Nucleus accumbens (tissue), 56 donors: ENCODE results near the gene TLL2.

Experiments
- DNase-seq, 56 donors: peaks; one replicate each; lab custom pipeline; 2025; lab: John Stamatoyannopoulos, UW

TLL2 gene

GRCh38 chr10:96509017-96509641, 4.6 kb downstream of the TLL2 start:
- no peak for DNase-seq

- no peak for DNase-seq
Observed at GRCh38 chr10:96507044-96507443, 6.7 kb downstream of the TLL2 start.

- no peak for DNase-seq
Observed at GRCh38 chr10:96505150-96506136, 8.3 kb downstream of the TLL2 start.

GRCh38 chr10:96502561-96503282, 11.0 kb downstream of the TLL2 start:
- peak in 1 of 56 donors; percentile 4 for DNase-seq

- DNase-seq = no peak
Observed at GRCh38 chr10:96501985-96502384, 11.7 kb downstream of the TLL2 start.

GRCh38 chr10:96500519-96500918, 13.2 kb downstream of the TLL2 start:
- no peak for DNase-seq

GRCh38 chr10:96500050-96500449, 13.7 kb downstream of the TLL2 start:
- no peak for DNase-seq

- DNase-seq = no peak
Observed at GRCh38 chr10:96497391-96497790, 16.3 kb downstream of the TLL2 start.

- DNase-seq = no peak
Observed at GRCh38 chr10:96496281-96496925, 17.3 kb downstream of the TLL2 start.

GRCh38 chr10:96495544-96495943, 18.2 kb downstream of the TLL2 start:
- DNase-seq = no peak

GRCh38 chr10:96494694-96495093, 19.0 kb downstream of the TLL2 start:
- no peak for DNase-seq

GRCh38 chr10:96493871-96494525, 19.7 kb downstream of the TLL2 start:
- DNase-seq = no peak

GRCh38 chr10:96493254-96493653, 20.5 kb downstream of the TLL2 start:
- no peak for DNase-seq

GRCh38 chr10:96491303-96491702, 22.4 kb downstream of the TLL2 start:
- no peak for DNase-seq

GRCh38 chr10:96488161-96488935, 25.4 kb downstream of the TLL2 start:
- DNase-seq = no peak

GRCh38 chr10:96482815-96483588, 30.7 kb downstream of the TLL2 start:
- DNase-seq = no peak

- no peak for DNase-seq
Observed at GRCh38 chr10:96478355-96478754, 35.4 kb downstream of the TLL2 start.

- no peak for DNase-seq
Observed at GRCh38 chr10:96473866-96474265, 39.9 kb downstream of the TLL2 start.
